IMR-90 (cell line): Measurements from ENCODE around the gene C6orf47. TPM values are rescaled to one million over a fixed set of nuclear protein-coding genes. Genes with fewer than 3 reads are reported as not detected.

ENCODE experiments used
- ATAC-seq: fragments of 200-7000 bp; cut with Tn5 transposase; 2 replicates; pipeline ENCODE4 v1.9.1; 2020; ENCODE audit warnings: low read depth, mild to moderate bottlenecking, moderate library complexity
- BruUV-seq: library from RNA; stranded (reverse); fragments of 400-500 nt; replicated peaks from 2 replicates; lab custom pipeline; 2021; lab: Mats Ljungman, UMichigan
- CTCF ChIA-PET: fragments of 300-600 bp; formaldehyde crosslinking; extraction: SDS; loops from one replicate; lab custom pipeline; 2021; ENCODE audit warnings: antibody characterized with exemption; lab: Yijun Ruan, JAX
- POLR2A ChIA-PET: fragments of 300-600 bp; sonication (Branson Sonifier 250); formaldehyde crosslinking; loops from one replicate; lab custom pipeline; 2022; ENCODE audit warnings: antibody characterized with exemption; ENCODE audit not compliant: unreplicated experiment; lab: Charles Lee
- DNase-seq: peaks from one replicate; pipeline ENCODE4 v3.0.0; 2013
- H2AFZ ChIP-seq: replicated peaks from 2 replicates; pipeline ENCODE3; 2013; ENCODE audit warnings: low read length, mild to moderate bottlenecking; ENCODE audit not compliant: poor library complexity
- H2AK5ac ChIP-seq: 2 replicates; pipeline ENCODE4 v1.6.1; 2013; ENCODE audit warnings: low read depth, low read length, inconsistent platforms
- H2AK9ac ChIP-seq: replicated peaks from 2 replicates; pipeline ENCODE3; 2013; ENCODE audit warnings: mild to moderate bottlenecking, low read depth, low read length, moderate library complexity; ENCODE audit not compliant: poor library complexity
- H2BK120ac ChIP-seq: 2 replicates; pipeline ENCODE4 v1.6.1; 2013; ENCODE audit warnings: low read depth, low read length, inconsistent platforms
- H2BK15ac ChIP-seq: 3 replicates; pipeline ENCODE4 v1.6.1; 2013; ENCODE audit warnings: low read depth, low read length, inconsistent platforms
- H2BK20ac ChIP-seq: 2 replicates; pipeline ENCODE4 v1.6.1; 2013; ENCODE audit warnings: low read depth, mild to moderate bottlenecking, inconsistent platforms, low read length, moderate library complexity
- H2BK5ac ChIP-seq: 2 replicates; pipeline ENCODE4 v1.6.1; 2013; ENCODE audit warnings: mild to moderate bottlenecking, low read depth, low read length, inconsistent platforms; ENCODE audit not compliant: poor library complexity, severe bottlenecking
- H3K14ac ChIP-seq: replicated peaks from 2 replicates; pipeline ENCODE4 v1.6.1; 2013; ENCODE audit warnings: low read depth, low read length, inconsistent platforms
- H3K18ac ChIP-seq: 2 replicates; pipeline ENCODE4 v1.6.1; 2013; ENCODE audit warnings: low read depth, low read length, control low read depth
- H3K23ac ChIP-seq: 2 replicates; pipeline ENCODE4 v1.6.1; 2013; ENCODE audit warnings: low read depth, low read length, inconsistent platforms
- H3K27ac ChIP-seq: 2 replicates; pipeline ENCODE4 v1.5.1; 2013; ENCODE audit warnings: mild to moderate bottlenecking, control low read depth, low read length; ENCODE audit not compliant: insufficient read depth
- H3K27me3 ChIP-seq: 2 replicates; pipeline ENCODE4 v1.6.1; 2013; ENCODE audit warnings: low read length; ENCODE audit not compliant: control insufficient read depth, insufficient read depth
- H3K36me3 ChIP-seq: 2 replicates; pipeline ENCODE4 v1.6.1; 2013; ENCODE audit warnings: low read length, mixed read lengths; ENCODE audit not compliant: control insufficient read depth, insufficient read depth
- H3K4ac ChIP-seq: 2 replicates; pipeline ENCODE4 v1.6.1; 2013; ENCODE audit warnings: low read depth, low read length, inconsistent platforms
- H3K4me1 ChIP-seq: 2 replicates; pipeline ENCODE4 v1.6.1; 2013; ENCODE audit warnings: low read length, mixed read lengths; ENCODE audit not compliant: control insufficient read depth, insufficient read depth
- H3K4me2 ChIP-seq: 2 replicates; pipeline ENCODE4 v1.6.1; 2013; ENCODE audit warnings: low read depth, mild to moderate bottlenecking, control low read depth, low read length, moderate library complexity
- H3K4me3 ChIP-seq: 2 replicates; pipeline ENCODE4 v1.5.1; 2013; ENCODE audit warnings: low read depth, mild to moderate bottlenecking, control low read depth, low read length, moderate library complexity; ENCODE audit not compliant: insufficient read depth
- H3K56ac ChIP-seq: 2 replicates; pipeline ENCODE4 v1.6.1; 2013; ENCODE audit warnings: low read length, inconsistent platforms; ENCODE audit not compliant: insufficient read depth; ENCODE audit errors: extremely low read depth
- H3K79me1 ChIP-seq, 2 experiments: 2 replicates each; pipeline ENCODE4 v1.6.1; 2013; ENCODE audit warnings: low read length in 2 of 2, inconsistent platforms in 1 of 2, low read depth in 1 of 2
- H3K9ac ChIP-seq: 2 replicates; pipeline ENCODE4 v1.6.1; 2013; ENCODE audit warnings: low read depth, low read length, control low read depth
- H3K9me1 ChIP-seq: 2 replicates; pipeline ENCODE4 v1.6.1; 2013; ENCODE audit warnings: low read length, inconsistent platforms; ENCODE audit not compliant: insufficient read depth
- H3K9me3 ChIP-seq: 2 replicates; pipeline ENCODE4 v1.6.1; 2013; ENCODE audit warnings: low read length; ENCODE audit not compliant: control insufficient read depth, insufficient read depth
- H4K20me1 ChIP-seq: 2 replicates; pipeline ENCODE4 v1.6.1; 2013; ENCODE audit warnings: low read length, inconsistent platforms; ENCODE audit not compliant: insufficient read depth
- H4K5ac ChIP-seq: 2 replicates; pipeline ENCODE4 v1.6.1; 2013; ENCODE audit warnings: mild to moderate bottlenecking, low read depth, low read length, control low read depth
- H4K8ac ChIP-seq, 2 experiments: 2 replicates each; pipeline ENCODE4 v1.6.1; 2013; ENCODE audit warnings: low read depth in 2 of 2, low read length in 2 of 2, control low read depth in 1 of 2, inconsistent platforms in 1 of 2
- H4K91ac ChIP-seq: 2 replicates; pipeline ENCODE4 v1.6.1; 2013; ENCODE audit warnings: low read depth, low read length, inconsistent platforms; ENCODE audit not compliant: insufficient read depth
- BHLHE40 ChIP-seq: fragments of 150-350 bp; IDR thresholded peaks from 2 replicates; pipeline ENCODE4 v1.6.1; 2016; ENCODE audit warnings: mild to moderate bottlenecking, low read depth, low read length
- CTCF ChIP-seq: conservative IDR thresholded peaks from 2 replicates; pipeline ENCODE4 v1.5.1; 2012; ENCODE audit warnings: mild to moderate bottlenecking, low read depth, low read length, improper control_type of control experiment
- ELK1 ChIP-seq: fragments of 150-350 bp; IDR thresholded peaks from 2 replicates; pipeline ENCODE4 v1.6.1; 2016; ENCODE audit warnings: low read depth, mild to moderate bottlenecking, low read length, moderate library complexity, borderline replicate concordance
- RCOR1 ChIP-seq: IDR thresholded peaks from 2 replicates; pipeline ENCODE4 v1.6.1; 2012; ENCODE audit warnings: mild to moderate bottlenecking, low read length, improper control_type of control experiment; ENCODE audit not compliant: insufficient replicate concordance
- RFX5 ChIP-seq: IDR thresholded peaks from 2 replicates; pipeline ENCODE4 v1.8.0; 2012; ENCODE audit warnings: low read depth, mild to moderate bottlenecking, low read length, moderate library complexity
- USF2 ChIP-seq: fragments of 150-350 bp; IDR thresholded peaks from 2 replicates; pipeline ENCODE4 v1.6.1; 2017; ENCODE audit warnings: mild to moderate bottlenecking, antibody characterized with exemption, low read length, low read depth
- WGBS, 2 experiments: methylation state at CpG; one replicate each; pipeline versions ENCODE4 v1.1.5 to v1.1.7; 2013; ENCODE audit warnings: missing lambda C conversion rate in 2 of 2; ENCODE audit not compliant: insufficient read length in 1 of 2; ENCODE audit errors: extremely low coverage in 2 of 2; 5-methylcytosine and 5-hydroxymethylcytosine counted together
- dilution Hi-C: fragments of 300-500 bp; cut with HindIII; formaldehyde crosslinking; loops from one replicate; pipeline ENCODE4 v1.14.3; 2018; ENCODE audit warnings: low sequenced_read_pairs; ENCODE audit not compliant: unreplicated experiment
- in situ Hi-C: fragments of 300-500 bp; cut with MboI; formaldehyde crosslinking; loops from 3 replicates; pipeline ENCODE4 v1.14.3; 2019; ENCODE audit warnings: low sequenced_read_pairs, inconsistent platforms, mixed read lengths
- intact Hi-C: fragments of 100-400 bp; cut with micrococcal nuclease; formaldehyde crosslinking; loops from 2 replicates; pipeline ENCODE4 v1.10.0; 2022
- polyA plus RNA-seq, 3 experiments: library from polyadenylated mRNA; depleted of rRNA; stranded (reverse); fragments of >200 nt; gene quantifications; 2 replicates each; pipeline ENCODE4 v1.2.3, GENCODE V29; 2012; ENCODE audit warnings: low replicate concordance in 1 of 3
- total RNA-seq: library from RNA; depleted of rRNA; stranded (reverse); fragments of >200 nt; gene quantifications from 2 replicates; pipeline ENCODE4 v1.2.3, GENCODE V29; 2012

Gene C6orf47
- total and polyA plus RNA-seq, 2 of the 4 experiments (the other 2 are of a cell fraction) = 8.9 to 14.2 TPM

- POLR2A ChIA-PET = no interaction called here
- no peak overlapping the region for H3K14ac ChIP-seq
- no TSS peak for BruUV-seq
- TF ChIP-seq RCOR1 (no peak), CTCF (no peak), ELK1 (no peak), BHLHE40 (no peak), RFX5 (no peak), USF2 (no peak)
- H3K4ac ChIP-seq = no peak overlapping the region
- no peak overlapping the region for H2BK5ac ChIP-seq
- in situ Hi-C loops (no loop called here), dilution Hi-C loops (no loop called here), intact Hi-C loops (no loop called here)
- H3K4me3 ChIP-seq = no peak overlapping the region
- WGBS, 2 experiments = 90% methylated on average over 2 of the region's 6 CpGs; no CpG with 5 or more reads in 1 of the 2 experiments
- H3K79me1 ChIP-seq = peaks cover 10 to 12% of the 10 kb centered on the region in 2 experiments; a peak in 2 of 4 replicates
- H2BK15ac ChIP-seq = no peak overlapping the region
- H3K9me1 ChIP-seq = 0 out of 2 replicates have a peak, but pooled peaks cover 3% of the 10 kb centered on the region
- H4K20me1 ChIP-seq = peaks cover 6% of the 10 kb centered on the region; the same call in 1 of the 2 replicates
- H3K18ac ChIP-seq = no peak overlapping the region
- no peak overlapping the region for H3K23ac ChIP-seq
- no peak overlapping the region for H3K4me2 ChIP-seq
- no peak for DNase-seq
- CTCF ChIA-PET = no interaction called here
- no peak overlapping the region for H3K9ac ChIP-seq
- H2AK5ac ChIP-seq = no peak overlapping the region
- no peak overlapping the region for H4K8ac ChIP-seq
- H2AK9ac ChIP-seq = no peak overlapping the region
- no peak overlapping the region for H3K56ac ChIP-seq
- H3K4me1 ChIP-seq = no peaks in the 10 kb centered on the region; the same call in 1 of the 2 replicates
- no peak overlapping the region for H2BK120ac ChIP-seq
- no peak overlapping the region for H3K27ac ChIP-seq
- peaks cover 78% of the 10 kb centered on the region for H3K36me3 ChIP-seq
- no peaks in the 10 kb centered on the region for H3K9me3 ChIP-seq
- H3K27me3 ChIP-seq = no peaks in the 10 kb centered on the region
- no peak overlapping the region for H2AFZ ChIP-seq
- H4K5ac ChIP-seq = no peak overlapping the region
- H2BK20ac ChIP-seq = no peak overlapping the region
- ATAC-seq = no peak
- H4K91ac ChIP-seq = no peak overlapping the region
Measured at GRCh38 chr6:31642798-31643570, 17.6 kb downstream of the C6orf47 start.
